ENCODE data around the gene IL10RA. TPM values are rescaled to one million over a fixed set of nuclear protein-coding genes. Genes with fewer than 3 reads are reported as not detected.

Gene IL10RA
- total RNA-seq, 1 donor from 2014 or later, result 5.0 TPM

DNA sequence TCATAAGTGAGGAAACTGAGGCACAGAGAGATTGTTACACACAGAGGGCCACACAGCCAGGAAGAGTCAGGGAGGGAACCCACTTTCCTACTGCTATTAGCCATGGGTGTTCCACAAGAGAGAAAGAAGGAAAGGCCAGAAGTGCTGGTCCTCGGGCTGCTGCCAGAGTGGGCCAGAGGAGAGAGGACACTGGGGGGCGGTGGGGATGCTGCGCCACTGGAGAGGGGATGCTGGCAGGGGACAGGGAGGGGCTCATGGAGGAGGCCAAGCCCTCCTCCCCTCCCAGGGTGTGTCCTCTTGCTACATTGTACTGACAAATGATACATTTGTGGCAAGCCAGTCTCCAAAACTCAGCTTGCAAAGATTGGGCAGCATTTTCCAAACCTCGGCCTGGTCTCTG is 9.9 kb downstream of the IL10RA start:
- no peaks in the 10 kb centered on the region for H3K4me1 ChIP-seq

DNA sequence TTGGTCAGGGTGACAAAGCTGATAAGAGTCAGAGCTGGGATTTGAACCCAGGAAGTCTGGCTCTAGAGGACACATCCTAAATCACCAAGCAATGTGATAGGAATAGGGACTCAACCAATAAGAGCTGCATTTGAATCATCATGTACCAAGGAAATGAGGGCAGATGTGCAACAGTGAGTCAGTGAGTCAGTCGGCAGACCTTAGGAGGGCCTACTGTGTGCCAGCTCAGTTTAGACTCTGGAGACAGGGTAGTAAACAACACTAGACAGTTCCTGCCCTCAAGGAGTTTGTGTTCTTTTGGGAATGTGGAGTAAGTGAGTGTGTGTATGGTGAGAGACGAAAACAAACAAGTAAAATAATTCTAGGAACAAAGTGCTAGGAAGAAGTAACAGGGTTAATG is 11.2 kb downstream of the IL10RA start:
- H3K27me3 ChIP-seq (ENCODE audit: low read depth), result peaks cover 6% of the 10 kb centered on the region
- no peak overlapping the region for H3K27ac ChIP-seq (replicated peaks)
- intact Hi-C loops (cut with micrococcal nuclease), result no loop called here
- H3K9me3 ChIP-seq (replicated peaks), result no peaks in the 10 kb centered on the region
- peaks cover 10% of the 10 kb centered on the region for H3K4me1 ChIP-seq
- no peaks in the 10 kb centered on the region for H3K36me3 ChIP-seq
- no peak for DNase-seq
- no peak overlapping the region for H3K4me3 ChIP-seq
- TF ChIP-seq, protein P1, sequence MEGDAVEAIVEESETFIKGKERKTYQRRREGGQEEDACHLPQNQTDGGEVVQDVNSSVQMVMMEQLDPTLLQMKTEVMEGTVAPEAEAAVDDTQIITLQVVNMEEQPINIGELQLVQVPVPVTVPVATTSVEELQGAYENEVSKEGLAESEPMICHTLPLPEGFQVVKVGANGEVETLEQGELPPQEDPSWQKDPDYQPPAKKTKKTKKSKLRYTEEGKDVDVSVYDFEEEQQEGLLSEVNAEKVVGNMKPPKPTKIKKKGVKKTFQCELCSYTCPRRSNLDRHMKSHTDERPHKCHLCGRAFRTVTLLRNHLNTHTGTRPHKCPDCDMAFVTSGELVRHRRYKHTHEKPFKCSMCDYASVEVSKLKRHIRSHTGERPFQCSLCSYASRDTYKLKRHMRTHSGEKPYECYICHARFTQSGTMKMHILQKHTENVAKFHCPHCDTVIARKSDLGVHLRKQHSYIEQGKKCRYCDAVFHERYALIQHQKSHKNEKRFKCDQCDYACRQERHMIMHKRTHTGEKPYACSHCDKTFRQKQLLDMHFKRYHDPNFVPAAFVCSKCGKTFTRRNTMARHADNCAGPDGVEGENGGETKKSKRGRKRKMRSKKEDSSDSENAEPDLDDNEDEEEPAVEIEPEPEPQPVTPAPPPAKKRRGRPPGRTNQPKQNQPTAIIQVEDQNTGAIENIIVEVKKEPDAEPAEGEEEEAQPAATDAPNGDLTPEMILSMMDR (IDR thresholded peaks at IDR 0.05; ENCODE audit: borderline replicate concordance), result no peak

More for the DNA sequence above, 9.9 kb downstream of the IL10RA start:
- H3K4me3 ChIP-seq, result no peak overlapping the region
- intact Hi-C loops (cut with micrococcal nuclease), result no loop called here
- no peak for DNase-seq
- H3K27me3 ChIP-seq (ENCODE audit: low read depth), result peaks cover 6% of the 10 kb centered on the region
- TF ChIP-seq, protein P1 (IDR thresholded peaks at IDR 0.05; ENCODE audit: borderline replicate concordance), result no peak
- H3K36me3 ChIP-seq, result no peaks in the 10 kb centered on the region
- H3K27ac ChIP-seq (replicated peaks), result no peak overlapping the region
- H3K9me3 ChIP-seq (replicated peaks), result no peaks in the 10 kb centered on the region

DNA sequence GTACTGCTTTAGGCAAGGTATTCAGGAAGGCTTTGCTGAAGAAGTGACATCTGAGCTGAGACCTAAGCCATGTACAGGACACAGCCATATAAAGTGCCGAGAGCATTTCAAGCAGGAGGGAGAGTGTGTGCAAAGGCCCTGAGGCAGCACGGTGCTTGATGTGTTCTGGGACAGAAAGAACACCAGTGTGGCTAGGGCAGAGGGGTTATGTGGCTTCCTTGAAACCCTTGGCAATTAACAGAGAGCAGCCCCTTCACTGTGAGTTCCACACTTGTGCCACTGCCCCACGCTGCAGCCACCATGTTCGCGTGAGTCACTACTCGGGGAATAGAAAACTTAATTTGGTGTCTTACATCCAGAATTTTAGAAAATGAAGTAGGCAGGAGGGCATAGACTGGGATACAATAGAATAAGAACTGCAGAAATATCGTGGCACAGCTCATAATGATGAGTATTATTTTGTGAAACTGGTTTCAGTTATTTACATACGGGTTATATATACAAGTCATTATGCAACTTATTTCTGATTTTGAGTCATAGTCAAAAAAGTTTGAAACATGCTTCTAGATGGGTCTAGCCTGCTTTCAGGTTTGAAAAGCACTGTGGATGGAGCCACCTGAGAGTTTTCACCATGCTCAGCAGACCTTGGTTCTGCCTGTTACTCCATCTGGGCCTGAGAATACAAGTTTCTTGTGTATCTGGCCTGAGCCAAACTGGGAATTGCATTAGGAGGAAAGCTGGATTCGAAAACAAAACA is 11.8 kb downstream of the IL10RA start:
- DNase-seq, result no peak
- no peak overlapping the region for H3K27ac ChIP-seq (replicated peaks)
- intact Hi-C loops (cut with micrococcal nuclease), result no loop called here
- H3K9me3 ChIP-seq (replicated peaks), result no peaks in the 10 kb centered on the region
- peaks cover 12% of the 10 kb centered on the region for H3K4me1 ChIP-seq
- TF ChIP-seq, protein P1 (IDR thresholded peaks at IDR 0.05; ENCODE audit: borderline replicate concordance), result no peak
- H3K27me3 ChIP-seq (ENCODE audit: low read depth), result peaks cover 6% of the 10 kb centered on the region
- H3K36me3 ChIP-seq, result no peaks in the 10 kb centered on the region
- H3K4me3 ChIP-seq, result no peak overlapping the region

DNA sequence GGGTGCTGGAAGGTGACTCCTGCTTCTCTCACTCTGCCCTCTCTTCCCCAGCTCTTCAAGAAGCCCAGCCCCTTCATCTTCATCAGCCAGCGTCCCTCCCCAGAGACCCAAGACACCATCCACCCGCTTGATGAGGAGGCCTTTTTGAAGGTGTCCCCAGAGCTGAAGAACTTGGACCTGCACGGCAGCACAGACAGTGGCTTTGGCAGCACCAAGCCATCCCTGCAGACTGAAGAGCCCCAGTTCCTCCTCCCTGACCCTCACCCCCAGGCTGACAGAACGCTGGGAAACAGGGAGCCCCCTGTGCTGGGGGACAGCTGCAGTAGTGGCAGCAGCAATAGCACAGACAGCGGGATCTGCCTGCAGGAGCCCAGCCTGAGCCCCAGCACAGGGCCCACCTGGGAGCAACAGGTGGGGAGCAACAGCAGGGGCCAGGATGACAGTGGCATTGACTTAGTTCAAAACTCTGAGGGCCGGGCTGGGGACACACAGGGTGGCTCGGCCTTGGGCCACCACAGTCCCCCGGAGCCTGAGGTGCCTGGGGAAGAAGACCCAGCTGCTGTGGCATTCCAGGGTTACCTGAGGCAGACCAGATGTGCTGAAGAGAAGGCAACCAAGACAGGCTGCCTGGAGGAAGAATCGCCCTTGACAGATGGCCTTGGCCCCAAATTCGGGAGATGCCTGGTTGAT is 12.6 kb downstream of the IL10RA start:
- intact Hi-C loops (cut with micrococcal nuclease), result no loop called here
- TF ChIP-seq, protein P1 (IDR thresholded peaks at IDR 0.05; ENCODE audit: borderline replicate concordance), result no peak
- Histone ChIP-seq H3K9me3 (replicated peaks) (peaks cover 1% of the 10 kb centered on the region), H3K4me1 (peaks cover 16% of the 10 kb centered on the region), H3K4me3 (no peak overlapping the region), H3K27me3 (ENCODE audit: low read depth) (peaks cover 12% of the 10 kb centered on the region), H3K27ac (replicated peaks) (no peak overlapping the region), H3K36me3 (no peaks in the 10 kb centered on the region)
- no peak for DNase-seq

DNA sequence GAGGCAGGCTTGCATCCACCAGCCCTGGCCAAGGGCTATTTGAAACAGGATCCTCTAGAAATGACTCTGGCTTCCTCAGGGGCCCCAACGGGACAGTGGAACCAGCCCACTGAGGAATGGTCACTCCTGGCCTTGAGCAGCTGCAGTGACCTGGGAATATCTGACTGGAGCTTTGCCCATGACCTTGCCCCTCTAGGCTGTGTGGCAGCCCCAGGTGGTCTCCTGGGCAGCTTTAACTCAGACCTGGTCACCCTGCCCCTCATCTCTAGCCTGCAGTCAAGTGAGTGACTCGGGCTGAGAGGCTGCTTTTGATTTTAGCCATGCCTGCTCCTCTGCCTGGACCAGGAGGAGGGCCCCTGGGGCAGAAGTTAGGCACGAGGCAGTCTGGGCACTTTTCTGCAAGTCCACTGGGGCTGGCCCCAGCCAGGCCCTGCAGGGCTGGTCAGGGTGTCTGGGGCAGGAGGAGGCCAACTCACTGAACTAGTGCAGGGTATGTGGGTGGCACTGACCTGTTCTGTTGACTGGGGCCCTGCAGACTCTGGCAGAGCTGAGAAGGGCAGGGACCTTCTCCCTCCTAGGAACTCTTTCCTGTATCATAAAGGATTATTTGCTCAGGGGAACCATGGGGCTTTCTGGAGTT is 13.3 kb downstream of the IL10RA start:
- Histone ChIP-seq H3K27ac (replicated peaks) (no peak overlapping the region), H3K27me3 (ENCODE audit: low read depth) (peaks cover 18% of the 10 kb centered on the region), H3K9me3 (replicated peaks) (peaks cover 6% of the 10 kb centered on the region), H3K4me1 (peaks cover 16% of the 10 kb centered on the region), H3K36me3 (no peaks in the 10 kb centered on the region), H3K4me3 (no peak overlapping the region)
- DNase-seq, result no peak
- TF ChIP-seq, protein P1 (IDR thresholded peaks at IDR 0.05; ENCODE audit: borderline replicate concordance), result no peak
- intact Hi-C loops (cut with micrococcal nuclease), result no loop called here

All from left ventricle myocardium inferior (tissue), 1 donor.